GM12864 (cell line): ENCODE measurements around the gene TNFRSF11A.

ENCODE experiments used
- DNase-seq: peaks from one replicate; pipeline ENCODE4 v3.0.0-alpha.2; 2011; ENCODE audit warnings: low read depth
- H3K4me3 ChIP-seq: 2 replicates; pipeline ENCODE4 v1.5.1; 2011; ENCODE audit warnings: mild to moderate bottlenecking, low read depth, low read length, control low read depth
- CTCF ChIP-seq: IDR thresholded peaks from 2 replicates; pipeline ENCODE4 v1.5.1; 2011; ENCODE audit warnings: low read depth, mild to moderate bottlenecking, moderate library complexity, low read length, control low read depth, inconsistent platforms; ENCODE audit errors: missing control alignments

The TNFRSF11A gene

DNA sequence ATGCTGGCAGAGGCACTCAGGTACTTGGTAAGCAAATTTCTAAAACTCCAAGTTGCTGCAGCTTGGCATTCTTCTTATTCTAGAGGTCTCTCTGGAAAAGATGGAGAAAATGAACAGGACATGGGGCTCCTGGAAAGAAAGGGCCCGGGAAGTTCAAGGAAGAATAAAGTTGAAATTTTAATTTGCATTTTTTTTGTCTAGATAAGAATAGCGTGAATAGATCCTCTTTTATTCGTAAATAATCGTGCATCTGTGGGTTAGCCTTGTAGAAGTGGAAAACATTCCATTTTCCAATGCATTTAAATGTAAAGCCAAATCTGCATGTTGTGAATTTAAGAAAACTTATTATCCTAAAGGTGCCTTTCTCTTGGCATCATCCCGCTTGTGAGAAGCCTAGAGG lies 61.0 kb downstream of the TNFRSF11A start:
- no peak for TF ChIP-seq CTCF
- DNase-seq, result no peak

DNA sequence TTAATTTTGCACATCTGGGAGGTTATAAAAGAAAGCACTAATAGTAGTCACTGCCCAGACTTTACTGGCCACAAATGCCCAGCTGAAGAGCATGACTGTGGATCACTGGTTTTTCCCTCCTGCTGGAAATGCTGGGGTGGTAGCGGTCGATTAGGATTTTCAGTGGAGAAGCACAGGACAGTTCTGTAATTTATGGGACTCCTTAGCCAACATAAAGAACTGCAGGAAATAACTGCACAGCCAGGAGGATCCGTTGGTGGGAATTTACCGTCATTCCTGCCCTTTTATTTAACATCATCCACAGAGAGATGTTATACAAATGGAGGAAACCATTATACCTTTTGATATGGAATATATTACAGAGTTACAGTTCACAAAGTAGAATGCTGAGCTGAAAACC lies 61.5 kb downstream of the TNFRSF11A start:
- no peak for TF ChIP-seq CTCF
- DNase-seq, result no peak
- H3K4me3 ChIP-seq, result no peak overlapping the region

More for the DNA sequence above, 61.0 kb downstream of the TNFRSF11A start:
- H3K4me3 ChIP-seq, result no peak overlapping the region

DNA sequence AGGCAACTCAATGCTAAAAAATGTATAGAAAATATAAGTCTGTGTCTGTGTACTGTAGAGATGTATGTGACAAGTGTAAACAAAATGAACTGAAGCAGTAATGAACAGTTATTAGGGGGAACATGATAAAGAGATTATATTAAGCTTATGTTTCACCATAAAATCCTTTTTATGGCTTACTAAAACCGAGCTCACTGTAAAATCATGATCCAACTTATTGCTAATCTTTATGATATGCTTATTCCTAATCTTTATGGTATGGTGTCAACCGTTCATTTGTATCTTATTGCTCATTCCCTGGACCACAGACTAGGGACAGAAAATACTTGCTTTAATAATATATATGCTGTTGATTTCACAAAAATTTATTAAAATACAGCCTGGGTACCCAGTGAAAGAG lies 62.1 kb downstream of the TNFRSF11A start:
- no peak overlapping the region for H3K4me3 ChIP-seq
- TF ChIP-seq CTCF, result no peak
- DNase-seq, result no peak

DNA sequence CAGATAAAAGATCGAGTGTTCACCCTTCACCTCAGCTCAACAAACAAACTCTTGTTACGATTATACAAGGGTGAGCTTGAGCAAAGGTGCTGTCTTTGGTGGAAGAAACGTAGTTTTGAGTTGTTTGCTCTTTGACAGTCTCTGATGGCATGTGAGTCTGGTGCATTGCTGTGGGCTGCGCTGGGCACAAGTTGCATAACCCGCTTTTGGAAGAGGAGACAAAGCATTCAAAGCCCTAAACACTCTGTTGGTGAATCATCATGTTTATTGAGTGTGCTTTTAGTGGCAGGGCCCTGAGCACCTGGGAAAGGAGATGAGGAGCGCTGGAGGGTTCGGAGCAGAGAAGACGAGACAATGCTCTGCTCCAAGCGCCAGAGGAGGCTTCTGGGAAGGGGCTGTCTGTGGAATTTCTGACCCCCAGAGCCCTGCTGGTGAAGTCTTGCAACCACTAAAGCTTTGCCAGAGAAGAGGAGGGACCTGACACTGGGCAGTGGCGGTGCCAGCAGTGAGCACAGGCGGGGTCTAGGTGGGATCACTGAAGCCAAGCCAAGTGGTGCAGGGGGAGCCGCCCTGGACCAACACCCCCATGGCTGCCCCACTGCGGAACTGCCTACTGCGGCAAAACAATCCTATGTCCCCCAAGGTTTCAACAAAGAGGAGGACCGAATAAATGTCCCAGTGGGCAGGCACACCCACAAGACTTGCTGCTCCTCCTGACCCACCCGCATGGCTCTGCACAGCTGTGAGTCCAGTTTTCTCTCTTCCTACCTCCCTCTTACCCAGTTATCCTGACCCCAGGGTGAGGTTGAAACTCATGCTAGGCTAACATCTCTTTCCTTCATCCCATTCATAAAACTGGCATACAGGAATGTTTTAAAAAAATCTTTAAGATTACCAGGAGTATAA lies 64.0 kb downstream of the TNFRSF11A start:
- H3K4me3 ChIP-seq, result no peak overlapping the region
- DNase-seq, result no peak
- TF ChIP-seq CTCF, result no peak

DNA sequence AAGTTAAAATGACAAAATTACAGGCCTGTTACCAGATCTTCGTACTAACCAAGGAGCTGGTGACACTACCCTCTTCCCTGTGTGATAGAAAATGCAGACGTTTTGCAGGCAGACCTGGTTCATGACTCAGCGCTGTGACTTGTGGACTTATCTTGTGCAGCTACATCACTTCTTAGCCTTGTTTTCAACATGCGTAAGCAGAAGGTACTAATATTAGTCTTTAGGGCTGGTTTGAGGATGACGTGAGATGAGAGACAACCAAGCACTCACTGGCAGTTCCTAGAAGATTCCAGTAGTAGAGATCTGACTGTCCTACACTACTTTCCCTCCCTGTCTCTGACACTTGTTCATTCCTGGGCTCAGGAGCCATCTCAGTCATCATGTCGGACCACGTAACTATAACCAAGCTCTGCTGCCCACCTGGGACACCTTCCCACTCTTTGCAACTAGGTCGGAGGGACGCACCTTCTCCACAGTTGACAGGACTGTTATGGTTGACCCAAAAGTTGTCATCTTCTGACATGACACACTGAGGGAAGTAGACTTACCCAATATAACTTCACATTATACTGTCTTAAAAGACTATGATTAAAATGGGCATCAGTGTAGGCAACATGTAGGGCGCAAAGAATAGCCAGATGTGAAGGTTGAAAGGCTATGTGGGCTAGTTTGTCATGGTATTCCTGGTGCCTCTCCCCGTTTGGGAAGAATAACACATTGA lies 64.8 kb downstream of the TNFRSF11A start:
- no peak for DNase-seq
- H3K4me3 ChIP-seq, result no peak overlapping the region
- no peak for TF ChIP-seq CTCF

GRCh38 chr18:62394006-62394763 lies 69.1 kb downstream of the TNFRSF11A start:
- no peak for TF ChIP-seq CTCF
- no peak overlapping the region for H3K4me3 ChIP-seq
- no peak for DNase-seq
